GM19023 (cell line): Measurements from ENCODE around the gene TRAPPC1.

ENCODE experiments used
- ATAC-seq: cut with Tn5 transposase; IDR thresholded peaks from one replicate; pipeline ENCODE4 v1.9.1; 2021; ENCODE audit warnings: mild to moderate bottlenecking, moderate library complexity; ENCODE audit not compliant: unreplicated experiment

TRAPPC1 gene

GRCh38 chr17:7881276-7882054 lies 50.3 kb downstream of the TRAPPC1 start:
- no peak for ATAC-seq
